GM19395 (cell line): ENCODE results near the gene LAIR1.

Experiments
- ATAC-seq: cut with Tn5 transposase; IDR thresholded peaks from one replicate; pipeline ENCODE4 v1.9.1; 2021; ENCODE audit warnings: mild to moderate bottlenecking, moderate library complexity; ENCODE audit not compliant: unreplicated experiment

LAIR1 gene

DNA sequence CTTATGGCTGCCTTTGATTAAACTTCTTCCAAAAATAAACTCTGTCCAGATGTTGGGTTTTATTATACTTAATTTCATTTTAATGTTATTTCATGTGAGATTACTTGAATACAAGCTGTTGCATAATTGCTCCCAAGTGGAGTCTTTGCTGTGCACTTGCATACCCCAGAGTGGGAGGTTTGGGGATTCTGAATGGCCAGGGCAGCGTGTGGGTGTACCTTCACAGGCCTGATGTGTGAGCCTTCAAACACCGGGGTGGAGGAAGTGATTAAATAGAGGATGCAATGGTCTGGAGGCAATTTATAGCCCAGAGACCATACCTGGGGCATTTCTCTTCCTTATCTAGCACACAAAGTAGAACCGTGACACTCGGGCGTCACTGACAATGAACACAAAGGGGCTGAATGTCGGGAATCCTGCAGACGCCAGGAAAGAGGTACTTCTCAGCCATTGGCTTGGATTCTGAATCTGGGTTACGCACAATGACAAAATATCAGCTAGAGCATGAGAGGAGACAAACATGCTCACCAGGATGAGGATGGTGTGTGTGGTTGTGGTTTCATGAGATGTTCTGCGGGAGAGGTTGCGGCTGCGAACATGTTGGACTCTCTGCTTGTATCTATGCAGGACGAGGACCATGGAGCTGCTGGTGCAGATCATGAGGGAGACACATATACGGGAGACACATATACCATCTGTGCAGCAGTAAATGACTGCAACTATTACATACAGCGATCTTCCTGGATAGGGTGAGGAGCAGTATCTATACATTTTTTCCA, 44.6 kb downstream of the LAIR1 start:
- ATAC-seq, result no peak

DNA sequence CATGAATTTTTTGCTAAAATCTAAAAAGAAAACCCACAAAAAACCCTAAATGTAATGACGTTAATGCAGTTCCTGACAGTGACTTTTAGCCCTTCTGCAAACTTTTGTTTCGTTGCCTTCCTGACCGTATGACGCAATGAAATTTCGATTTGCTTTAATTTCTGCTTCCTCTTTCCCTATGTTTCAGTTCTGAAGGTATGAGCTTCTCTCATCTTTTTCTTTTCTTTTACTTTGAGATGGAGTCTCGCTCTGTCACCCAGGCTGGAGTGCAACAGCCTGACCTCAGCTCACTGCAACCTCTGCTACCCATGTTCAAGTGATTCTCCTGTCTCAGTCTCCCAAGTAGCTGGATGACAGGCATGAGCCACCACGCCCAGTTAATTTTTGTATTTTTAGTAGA, 45.7 kb downstream of the LAIR1 start:
- ATAC-seq, result no peak

DNA sequence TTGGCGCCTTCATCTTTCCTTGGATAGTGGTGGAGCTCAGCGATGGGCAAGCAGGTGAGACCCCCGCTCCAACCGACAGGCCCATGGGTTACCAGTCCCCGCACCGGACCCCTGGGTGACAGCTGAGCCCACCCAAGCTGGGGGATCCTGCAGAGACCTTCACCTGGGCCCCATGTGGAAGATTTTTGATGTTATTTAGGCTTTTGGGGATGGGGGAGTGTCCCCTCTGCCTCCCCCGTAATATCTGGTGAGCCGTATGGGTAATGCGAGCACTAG, 46.8 kb downstream of the LAIR1 start:
- no peak for ATAC-seq

DNA sequence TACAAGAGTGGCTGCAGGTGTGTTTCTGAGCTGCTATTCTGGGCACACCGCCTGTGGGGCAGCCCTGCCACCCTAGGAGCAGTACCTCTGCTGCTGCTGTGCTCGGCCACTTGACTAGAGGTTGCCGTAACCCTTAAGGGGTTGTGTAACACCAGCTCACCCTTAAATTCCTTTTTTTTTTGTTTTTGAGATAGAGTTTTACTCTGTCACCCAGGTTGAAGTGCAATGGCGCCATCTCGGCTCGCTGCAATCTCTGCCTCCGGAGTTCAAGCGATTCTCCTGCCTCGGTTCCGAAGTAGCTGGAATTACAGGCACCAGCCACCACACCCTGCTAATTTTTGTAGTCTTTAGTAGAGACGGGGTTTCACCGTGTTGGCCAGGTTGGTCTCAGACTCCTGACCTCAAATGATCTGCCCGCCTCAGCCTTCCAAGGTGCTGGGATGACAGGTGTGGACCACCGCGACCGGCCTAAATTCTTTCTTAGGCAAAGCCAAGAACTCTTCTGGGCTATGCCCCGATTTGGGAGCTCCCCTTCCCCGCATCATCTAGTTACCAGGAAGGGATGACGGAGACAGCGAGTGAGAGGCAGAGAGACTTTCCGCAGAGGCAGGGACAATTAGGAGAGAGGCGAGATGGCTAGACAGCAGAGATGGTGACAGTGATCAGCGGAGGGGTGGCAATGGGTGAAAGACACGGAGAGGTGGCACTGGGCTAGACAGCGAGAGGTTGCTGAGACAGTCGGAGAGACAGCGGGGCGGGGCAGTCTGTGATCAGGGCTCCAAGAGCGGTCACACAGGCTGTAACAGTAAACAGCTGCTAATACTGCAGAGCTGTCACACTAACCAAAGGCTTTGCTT, 47.4 kb downstream of the LAIR1 start:
- ATAC-seq, result no peak

DNA sequence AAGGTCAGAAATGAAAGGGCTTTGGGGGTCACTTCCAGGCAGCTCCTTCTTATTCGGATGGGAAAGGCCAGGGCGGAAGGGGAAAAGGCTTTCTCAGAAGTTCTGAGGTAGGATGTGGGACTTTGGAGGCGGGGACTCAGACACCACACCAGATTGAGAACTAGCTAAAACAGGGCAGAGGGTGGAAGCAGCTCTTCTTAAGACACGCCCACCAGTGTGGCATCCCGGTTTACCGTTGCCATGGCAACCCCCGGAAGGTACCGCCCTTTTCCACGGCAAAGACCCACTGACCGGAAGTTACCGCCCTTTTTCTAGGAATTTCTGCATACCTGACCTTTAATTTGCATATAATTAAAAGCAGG, 48.0 kb downstream of the LAIR1 start:
- no peak for ATAC-seq

DNA sequence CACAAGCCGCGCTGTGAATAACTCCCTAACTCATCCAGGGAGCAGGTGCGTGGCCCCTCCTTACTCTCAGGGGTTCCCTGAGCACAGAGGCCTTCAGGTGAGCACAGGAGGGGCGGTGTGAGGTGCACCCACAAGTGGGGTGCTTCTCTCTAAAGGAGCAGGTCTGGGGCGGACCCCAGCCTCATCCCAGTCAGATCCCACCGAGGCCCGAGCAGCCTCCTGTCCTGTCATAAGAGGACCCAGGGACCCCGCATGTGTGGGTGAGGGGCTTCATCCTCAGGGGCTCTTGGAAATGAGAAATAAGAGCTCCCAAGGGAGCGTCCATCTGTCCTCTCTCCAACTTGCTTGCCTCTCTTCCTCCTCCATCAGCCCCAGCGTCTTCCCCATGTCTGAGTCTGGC, 48.8 kb downstream of the LAIR1 start:
- ATAC-seq, result no peak

DNA sequence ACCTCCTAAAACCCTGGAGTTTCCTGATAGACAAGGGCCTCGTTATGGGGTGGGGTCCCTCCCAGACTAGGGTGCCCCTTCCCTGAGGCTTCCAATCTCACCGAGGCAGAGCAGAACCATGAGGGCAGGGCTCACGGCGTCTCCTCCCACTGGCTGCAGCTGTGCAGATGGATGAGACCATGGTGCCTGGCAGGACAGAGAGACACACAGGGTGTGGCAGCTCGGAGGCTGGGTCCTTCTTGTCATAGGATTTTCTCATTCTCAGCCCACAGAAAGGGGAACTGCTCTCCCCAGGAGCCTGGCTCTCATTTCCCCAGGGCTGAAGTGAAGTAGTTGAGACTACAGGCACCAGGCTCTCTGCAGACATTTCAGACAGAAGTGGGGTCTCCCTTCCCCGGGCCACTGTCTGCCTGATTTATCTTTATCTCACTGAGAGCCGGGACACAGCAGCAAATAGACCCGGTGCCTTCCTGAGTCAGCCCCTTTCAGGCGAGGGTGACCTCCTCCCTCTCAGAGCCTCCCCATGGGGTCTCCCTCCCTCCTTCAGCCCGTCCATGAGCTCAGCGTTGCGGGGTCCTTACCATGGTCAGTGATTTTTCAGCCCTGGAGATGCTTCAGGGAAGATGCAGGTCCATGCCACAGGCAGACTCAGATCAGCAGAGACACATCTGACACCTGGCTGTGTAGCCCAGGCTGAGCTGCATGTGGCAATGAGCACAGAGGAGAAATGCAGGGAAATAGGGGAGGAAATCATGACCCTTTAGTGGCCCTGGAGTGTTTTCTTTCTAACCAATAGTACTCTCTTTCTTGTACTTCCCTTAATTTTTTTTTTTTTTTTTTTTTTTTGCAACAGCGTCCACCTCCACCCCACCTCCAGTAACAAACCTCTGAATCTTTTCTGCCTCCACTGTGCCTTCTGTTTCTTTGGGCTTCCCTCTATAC, 52.0 kb downstream of the LAIR1 start, which contains the start of gene LILRA5:
LILRA5 (minus strand) TSS at position 731 of the 942 bp plus-strand sequence; CDS start at position 584, 147 bp downstream.
- ATAC-seq, result no peak

DNA sequence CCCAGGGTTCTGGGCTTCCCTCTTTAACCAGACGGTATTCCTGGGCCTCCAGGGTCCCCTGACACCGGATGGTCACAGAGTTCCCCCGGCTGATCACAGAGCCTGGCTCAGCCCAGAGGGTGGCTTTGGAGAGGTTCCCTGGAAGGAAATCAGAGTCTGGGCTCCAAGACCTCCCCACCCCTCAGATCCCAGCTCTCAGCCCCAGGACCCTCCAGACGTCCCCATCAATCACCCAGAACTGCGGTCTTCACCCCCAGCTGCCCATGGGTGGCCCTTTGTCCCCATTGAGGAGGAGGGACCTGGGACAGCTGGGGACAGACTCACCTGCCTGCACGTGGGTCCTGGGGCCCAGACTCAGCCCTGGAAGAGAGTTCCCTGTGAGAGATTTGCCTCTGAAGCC, 52.7 kb downstream of the LAIR1 start:
- ATAC-seq, result no peak

DNA sequence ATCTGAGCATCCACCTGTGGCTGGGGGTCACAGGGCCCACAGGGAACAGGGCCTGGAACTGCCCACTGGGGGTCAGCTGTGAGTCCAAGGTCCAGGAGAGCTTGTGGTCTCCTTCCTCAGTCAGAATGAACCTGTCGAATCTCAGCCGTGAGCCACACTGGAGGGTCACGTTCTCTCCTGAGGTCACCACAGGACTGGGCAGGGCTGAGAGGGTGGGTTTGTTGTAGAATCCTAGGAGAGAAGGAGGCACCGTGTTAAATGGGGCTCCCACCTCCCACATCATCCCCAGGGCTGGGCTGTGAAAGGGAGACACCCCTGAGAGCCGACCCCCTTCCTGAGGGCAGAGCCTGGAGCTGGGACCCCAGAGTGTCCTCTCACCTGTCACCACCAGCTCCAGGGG, 53.2 kb downstream of the LAIR1 start:
- no peak for ATAC-seq

DNA sequence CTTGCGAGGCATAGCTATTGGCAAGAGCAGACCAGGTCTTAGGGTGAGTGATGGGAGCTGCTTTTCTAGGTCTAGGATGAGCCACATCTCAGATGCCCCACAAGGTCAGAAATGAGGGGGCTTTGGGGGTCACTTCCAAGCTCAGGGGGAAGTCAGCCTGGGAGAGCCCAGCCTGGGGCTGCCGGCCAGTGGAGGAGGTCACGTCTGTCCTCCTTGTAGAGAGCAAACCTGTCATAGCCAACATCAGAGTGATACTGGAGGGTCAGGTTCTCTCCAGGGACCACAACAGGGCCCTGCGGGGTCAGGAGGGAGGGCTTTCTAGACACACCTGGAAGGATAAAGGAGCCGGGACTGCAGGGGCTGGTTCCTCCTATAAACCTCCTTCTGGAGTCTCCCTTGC, 54.2 kb downstream of the LAIR1 start:
- ATAC-seq, result no peak

DNA sequence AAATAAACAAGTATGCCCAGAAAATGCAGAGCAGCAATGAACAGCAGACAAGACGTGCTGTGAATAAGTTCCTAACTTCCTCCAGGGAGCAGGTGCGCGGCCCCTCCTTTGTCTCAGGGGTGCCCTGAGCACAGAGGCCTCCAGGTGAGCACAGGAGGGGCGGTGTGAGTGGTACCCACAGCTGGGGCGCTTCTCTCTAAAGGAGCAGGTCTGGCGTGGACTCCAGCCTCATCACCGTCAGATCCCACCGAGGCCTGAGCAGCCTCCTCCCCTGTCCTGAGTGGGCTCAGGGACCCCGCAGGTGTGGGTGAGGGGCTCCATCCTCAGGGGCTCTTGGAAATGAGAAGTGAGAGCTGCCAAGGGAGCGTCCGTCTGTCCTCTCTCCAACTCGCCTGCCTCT, 54.9 kb downstream of the LAIR1 start:
- no peak for ATAC-seq

DNA sequence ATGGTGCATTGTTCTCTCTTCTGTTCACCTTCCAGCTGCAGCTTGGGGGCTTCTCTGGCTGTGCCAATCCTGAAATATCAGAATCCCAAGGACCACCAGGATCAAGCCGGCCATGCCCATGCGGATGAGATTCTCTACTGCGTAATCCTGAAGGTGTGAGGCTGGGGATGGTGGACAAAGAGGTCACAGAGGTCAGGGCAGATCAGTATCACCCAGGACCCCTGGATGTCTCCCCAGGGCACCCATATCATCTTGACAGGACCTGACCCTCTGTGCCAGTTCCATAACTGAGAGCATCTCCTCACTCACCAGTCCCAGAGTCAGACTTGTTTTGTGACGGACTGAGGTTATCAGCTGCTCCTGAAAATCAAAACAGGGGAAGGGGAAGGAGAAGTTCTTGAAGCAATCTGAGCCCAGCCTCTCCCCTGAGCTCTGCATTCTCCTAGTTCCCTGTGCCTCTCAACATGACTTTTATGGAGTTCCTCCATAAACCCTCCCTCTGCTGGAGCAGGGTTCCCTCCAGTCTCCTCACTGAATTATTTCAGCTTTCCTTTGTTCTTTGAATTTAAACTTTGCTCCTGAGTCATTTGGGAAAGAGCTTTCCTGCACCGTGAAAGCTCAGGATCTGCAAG, 57.2 kb downstream of the LAIR1 start:
- no peak for ATAC-seq

DNA sequence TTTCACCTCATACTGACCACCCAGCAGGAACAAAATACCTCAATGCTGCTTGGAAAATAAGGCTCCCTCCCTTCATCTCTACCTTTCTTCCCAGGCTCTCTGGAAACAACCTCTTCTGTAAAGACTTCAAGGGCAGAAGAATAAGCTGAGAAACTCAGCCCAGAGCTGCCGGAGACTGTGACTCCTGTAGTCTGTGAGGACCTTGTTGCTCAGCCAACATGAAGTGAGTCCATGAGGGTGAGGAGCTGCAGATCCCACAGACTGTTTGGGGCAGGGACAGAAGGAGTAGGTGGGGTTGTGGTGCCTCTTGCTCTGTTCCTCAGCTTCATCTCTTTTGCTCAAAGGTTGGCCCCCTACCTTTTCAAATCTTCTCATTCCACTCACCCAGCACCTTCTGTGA, 59.6 kb downstream of the LAIR1 start:
- no peak for ATAC-seq

DNA sequence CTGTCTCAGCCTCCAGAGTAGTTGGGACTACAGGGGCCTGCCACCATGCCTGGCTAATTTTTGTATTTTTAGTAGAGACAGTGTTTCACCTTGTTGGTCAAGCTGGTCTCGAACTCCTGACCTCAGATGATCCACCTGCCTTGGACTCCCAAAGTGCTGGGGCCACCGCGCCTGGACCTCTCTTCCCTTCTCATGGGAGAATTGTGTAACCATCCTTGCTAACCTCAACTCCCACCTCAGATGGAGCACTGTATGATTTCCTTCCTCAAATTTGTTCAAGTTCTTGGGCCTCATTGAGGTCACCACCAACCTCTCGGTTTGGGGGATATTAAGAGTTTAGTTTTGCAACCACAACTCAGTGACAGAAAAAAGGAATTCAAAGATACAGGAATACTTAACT, 62.5 kb downstream of the LAIR1 start:
- ATAC-seq, result no peak
